ENCODE results near the gene TEX35.
"Not testable (repeated sequence)": the region's sequence is repeated elsewhere in the genome, so short reads cannot be mapped to it uniquely, and the experiment has no call there.

TEX35 gene

DNA sequence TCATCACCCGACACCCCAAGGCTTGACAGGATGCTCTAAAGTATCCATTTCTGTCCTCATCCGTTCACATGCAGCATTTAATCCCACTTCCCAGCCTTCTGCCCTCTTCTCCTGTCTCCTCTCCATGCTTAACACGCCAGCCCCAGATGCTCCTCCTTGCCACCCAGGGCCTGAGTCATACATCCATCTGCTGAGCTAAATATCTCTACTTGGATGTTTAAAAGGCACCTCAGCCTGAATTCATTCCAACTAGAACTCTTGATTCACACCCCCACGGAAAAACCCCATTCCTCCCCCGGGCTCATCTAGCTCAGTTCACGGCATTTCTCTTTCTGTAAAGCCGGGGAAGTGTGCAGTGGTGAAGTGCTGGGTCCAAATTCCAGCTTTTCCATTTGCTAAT lies 27.7 kb downstream of the TEX35 start:
- no peak for FAIRE-seq
- peak; percentile 55 for DNase-seq (ENCODE audit: low spot score)

DNA sequence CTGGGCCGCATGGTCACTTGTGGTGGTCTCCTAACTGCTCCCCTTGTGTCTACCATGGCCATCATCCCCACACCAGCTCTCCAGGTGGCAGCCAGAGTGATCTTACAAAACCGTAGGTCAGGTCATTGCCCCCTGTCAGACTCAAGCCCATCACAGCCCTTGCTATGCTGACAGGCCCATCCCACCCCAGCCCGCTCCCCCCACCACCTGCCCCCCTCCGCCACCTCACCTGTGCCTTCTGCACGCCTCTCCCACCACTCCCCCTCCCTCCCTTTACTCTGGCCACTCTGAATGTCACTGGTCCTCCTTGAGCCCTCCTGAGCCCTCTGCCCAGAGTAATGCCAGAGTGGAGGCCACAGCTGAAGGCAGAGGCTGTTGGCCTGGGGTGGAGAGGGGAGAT lies 28.5 kb downstream of the TEX35 start:
- DNase-seq (ENCODE audit: low spot score) (no peak), FAIRE-seq (peak; percentile 23)

DNA sequence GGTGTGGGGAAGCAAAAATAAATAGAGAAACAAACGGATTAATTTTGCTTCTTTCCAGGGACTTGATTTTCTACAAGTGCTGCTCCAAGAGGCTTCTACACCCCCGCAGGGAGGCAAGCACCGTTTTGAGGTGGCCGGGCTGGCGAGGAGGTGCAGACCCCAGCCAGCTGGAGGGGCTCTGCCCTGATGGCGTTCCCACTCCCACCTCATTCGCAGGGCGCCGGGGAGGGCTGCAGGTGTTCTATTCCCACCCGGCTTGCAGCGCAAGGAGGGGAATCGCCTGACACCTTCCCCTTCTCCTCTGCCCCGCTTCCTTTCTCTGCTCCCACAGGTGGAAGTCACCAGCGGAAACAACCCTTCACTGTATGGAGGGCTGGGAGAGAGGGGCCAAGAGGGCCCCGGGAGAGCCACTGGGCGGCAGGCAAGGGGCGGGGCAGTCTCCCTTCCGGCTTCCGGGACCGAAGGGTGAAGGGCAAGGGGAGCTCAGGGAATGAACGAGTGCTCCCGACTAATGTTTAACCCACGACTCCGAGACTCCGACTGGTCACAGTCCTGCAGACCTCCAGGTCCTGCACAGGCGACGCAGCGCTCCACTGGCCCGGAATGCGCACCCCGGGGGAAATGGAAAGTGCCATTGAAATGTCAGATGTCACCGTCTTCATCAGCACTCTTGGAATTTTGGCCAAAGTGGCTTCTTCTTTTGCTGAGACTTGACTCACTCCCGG lies 29.1 kb downstream of the TEX35 start:
- FAIRE-seq (no peak), DNase-seq (ENCODE audit: low spot score) (peak; percentile 47)

DNA sequence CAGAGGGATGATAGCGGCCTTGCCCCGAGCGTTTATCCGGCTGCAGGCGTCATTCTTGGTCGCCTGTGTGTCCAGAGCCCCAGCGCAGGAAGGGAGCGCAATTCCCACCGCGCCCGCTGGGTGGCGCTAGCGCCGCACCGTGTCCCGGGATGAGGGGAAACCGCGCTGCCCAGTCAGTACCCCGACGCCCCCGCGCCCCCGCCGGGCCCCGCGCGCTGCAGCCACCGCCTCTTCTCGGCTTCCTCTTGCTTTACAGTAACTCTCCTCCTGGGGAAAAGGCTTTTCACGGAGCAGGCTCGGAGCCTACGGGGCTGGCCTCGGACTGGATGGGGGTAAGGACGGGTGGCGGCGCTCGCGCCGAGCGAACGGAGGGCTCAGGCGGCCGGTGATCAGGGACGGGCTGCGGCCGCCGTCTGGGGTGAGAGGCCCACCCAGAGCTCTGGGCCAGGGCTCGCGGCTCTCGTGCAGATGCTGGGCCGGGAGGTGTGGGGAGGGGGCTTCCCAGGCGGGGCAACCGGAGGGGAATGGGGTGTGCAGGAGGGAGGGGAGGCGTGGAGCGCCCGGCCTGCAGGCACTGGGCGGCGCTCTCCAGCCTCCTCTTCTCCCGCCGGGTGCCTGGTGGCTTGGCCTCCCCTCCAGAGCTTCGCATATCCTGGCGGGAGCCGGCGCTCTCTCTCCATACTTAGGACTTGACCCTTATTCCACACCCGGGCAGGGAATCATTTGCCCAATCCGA lies 29.8 kb downstream of the TEX35 start:
- peak; percentile 27 for FAIRE-seq
- DNase-seq (ENCODE audit: low spot score) = peak; percentile 87

DNA sequence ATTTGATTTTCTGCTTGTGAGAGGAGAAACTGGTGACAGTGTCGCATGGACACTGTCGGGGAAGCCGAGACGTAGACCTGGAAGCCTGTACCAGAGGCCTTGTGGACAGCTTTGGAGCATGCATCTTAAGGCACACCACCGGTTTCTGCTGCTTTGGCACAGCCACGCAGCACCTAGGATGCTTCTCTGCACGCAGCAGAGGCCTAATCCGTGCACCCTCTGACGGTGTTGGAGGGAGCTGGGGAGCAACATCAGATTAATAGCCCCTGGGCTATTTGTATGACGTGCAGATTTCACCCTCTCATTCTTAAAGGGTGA lies 30.3 kb downstream of the TEX35 start:
- DNase-seq (ENCODE audit: low spot score) = peak; percentile 58
- no peak for FAIRE-seq

DNA sequence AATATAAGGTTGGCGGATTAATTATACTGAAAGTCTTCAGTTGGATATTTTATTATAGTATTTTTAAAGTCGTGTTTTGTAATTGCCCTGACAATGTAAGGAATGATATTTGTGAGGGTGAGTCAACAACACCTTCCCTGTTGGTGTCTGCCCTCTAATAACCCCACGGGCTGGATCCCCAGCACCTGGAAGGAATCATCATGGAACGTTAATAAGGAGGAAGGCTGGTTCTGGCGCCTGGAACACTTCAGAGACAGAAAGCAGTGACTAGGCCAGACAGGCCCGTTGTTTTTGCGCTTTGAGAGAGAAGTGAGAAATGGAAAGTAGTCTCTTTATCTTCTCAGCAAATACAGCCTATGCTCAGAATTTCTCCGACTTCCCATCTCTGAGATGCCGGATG lies 31.6 kb downstream of the TEX35 start:
- DNase-seq (ENCODE audit: low spot score) = no peak
- no peak for FAIRE-seq

DNA sequence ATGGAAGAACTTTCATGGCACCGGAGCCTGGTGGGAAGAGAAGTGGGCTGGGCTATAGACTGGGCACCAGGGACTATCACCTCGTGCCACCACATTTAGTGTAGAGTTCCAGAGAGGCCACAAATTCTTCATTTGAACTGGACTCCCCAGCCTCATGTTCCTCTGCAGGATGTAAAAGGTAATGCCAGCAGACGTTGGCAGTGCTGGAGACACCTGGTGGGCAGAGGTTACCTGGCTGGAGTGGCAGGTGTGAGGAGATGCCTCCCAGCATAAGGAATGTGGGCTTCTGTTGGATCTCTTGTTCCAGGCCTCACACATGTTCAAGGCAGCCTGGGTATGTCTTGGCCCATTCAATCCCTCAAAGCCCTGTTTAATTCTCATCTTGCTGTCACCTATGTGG lies 35.2 kb downstream of the TEX35 start:
- DNase-seq (ENCODE audit: low spot score) (no peak), FAIRE-seq (no peak)

DNA sequence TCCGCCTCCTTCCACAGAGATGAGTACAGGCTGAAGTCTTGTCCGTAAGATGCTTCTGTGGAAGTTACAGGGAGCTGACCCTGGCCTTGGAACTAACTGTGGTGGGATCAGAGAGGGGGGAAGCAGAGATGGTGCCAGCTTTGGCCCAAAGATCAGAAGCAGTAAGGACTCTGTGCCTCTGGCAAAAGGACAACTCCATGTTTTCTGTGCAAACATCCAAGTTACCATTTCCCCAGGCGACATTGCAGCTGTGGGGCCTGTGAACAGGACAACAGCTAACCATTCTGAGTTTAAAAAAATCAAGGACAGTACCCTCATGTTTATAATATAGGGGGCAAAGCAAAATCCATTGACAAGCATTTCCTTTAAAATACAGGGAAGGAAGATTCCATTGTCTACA lies 38.4 kb downstream of the TEX35 start:
- DNase-seq (ENCODE audit: low spot score) = no peak
- no peak for FAIRE-seq

DNA sequence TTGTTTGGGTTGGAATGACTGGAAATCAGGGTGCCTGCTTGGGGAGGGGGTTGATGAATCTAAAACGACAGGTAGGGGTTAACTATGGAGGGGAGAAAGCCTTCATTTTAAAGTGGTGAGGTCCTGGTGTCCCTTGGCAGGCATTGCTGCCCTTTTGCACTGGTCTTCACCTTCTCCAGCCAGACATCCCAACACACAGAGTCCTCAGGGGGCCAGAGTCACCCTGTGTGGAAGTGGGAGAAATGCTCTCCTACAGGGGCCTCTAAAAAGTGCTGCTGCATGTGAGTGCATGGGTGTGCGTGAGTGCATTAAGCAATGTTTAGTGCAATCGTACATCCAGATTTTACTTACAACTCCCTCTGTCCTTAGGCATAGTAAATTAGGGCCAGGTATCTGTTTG lies 39.0 kb downstream of the TEX35 start:
- DNase-seq (ENCODE audit: low spot score) (no peak), FAIRE-seq (no peak)

DNA sequence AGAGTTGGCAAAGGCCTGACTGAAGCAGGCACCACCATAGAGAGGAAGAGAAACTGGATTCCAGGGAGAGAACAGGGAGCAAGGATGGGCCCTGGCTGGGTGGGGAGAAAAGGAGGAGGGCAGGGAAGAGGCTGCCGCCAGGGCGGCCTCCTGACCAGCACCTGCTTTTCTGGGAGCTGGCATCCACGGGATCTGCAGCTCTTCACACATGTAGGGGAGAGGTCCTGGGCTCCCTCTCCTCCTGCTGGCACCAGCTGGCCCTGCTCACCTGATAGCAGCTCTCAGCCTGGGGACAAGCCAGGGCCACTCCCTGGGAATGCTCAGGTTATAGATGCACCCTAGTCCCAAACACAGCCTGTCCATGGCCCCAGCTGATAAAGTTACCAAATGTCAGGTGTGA lies 39.9 kb downstream of the TEX35 start:
- no peak for FAIRE-seq
- no peak for DNase-seq (ENCODE audit: low spot score)

DNA sequence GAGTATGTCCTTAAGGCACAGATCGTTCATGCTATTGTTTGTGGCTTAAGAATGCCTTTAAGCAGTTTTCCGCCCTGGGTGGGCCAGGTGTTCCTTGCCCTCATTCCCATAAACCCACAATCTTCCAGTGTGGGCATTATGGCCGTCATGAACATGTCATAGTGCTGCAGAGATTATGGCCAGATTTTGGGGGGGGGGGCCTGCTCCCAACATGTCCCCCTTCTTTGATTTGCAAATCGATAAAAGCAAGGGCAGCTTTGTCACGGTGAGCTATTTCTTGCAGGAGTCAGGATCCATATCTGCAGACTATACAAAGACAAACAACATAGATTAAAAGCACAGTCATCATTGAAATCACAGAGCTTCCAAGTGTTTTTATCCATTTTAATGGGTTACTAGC lies 41.4 kb downstream of the TEX35 start:
- DNase-seq (ENCODE audit: low spot score); FAIRE-seq: not testable (repeated sequence)

DNA sequence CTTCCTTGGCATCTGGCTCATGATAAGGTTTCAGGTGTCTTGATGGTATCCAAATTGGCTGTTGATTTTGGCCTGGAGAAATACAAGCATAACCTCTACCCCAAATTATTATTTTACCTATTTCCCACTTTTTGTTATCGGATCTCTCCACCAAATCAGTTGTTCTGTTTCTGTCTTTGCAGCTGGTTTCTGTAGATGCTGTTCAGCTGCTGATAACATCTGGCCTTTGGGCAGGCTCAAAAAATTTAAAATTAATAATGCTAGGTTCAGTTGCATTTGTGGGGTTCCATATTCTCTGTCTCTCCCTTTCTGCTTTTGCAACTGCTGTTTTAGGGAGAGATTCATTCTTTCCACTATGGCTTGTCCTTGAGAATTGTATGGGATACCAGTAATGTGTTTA lies 42.7 kb downstream of the TEX35 start:
- FAIRE-seq; DNase-seq (ENCODE audit: low spot score): not testable (repeated sequence)

DNA sequence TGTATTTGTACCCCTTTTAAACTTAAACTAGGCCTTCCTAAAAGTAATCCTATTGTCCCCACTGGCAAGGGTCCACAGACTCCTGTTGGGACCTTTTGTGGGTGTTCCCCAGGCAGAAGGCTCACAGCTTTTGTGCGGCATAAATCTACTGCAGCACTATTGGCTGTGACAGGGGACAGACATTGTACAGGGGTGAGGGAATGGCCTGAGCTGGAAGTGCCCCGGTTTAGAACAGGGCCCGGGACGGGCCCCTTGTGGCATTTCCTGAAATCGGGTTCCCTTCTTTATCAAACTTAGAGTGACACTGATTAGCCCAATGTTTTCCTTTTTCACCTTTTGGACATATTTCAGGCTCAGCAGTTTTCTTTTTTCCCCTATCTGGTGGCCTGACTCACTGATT lies 45.9 kb downstream of the TEX35 start:
- not testable (repeated sequence) for DNase-seq (ENCODE audit: low spot score); FAIRE-seq

DNA sequence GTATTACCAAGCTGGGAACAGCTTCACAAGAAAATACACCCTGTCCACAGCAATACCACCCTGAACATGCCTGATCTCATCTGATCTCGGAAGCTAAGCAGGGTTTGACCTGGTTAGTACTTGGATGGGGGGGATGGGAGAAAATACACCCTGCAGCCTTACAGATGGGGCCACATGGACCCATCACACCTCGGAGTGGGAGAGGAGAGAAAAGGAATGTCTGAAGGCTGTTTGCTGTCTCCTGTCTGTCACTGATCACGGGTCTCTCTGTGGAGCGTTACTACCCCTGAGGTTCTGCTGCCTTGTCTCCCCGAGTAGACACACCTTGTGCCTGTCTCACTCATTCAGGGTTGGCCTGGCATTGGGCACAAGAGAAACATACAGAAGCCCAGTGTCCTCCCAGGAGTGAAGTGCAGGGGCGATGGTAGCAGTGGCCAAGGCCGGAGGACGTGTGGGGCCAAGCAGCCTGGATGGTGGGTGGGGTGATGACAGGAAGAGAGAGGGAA lies 48.0 kb downstream of the TEX35 start:
- FAIRE-seq = no peak
- no peak for DNase-seq (ENCODE audit: low spot score)

DNA sequence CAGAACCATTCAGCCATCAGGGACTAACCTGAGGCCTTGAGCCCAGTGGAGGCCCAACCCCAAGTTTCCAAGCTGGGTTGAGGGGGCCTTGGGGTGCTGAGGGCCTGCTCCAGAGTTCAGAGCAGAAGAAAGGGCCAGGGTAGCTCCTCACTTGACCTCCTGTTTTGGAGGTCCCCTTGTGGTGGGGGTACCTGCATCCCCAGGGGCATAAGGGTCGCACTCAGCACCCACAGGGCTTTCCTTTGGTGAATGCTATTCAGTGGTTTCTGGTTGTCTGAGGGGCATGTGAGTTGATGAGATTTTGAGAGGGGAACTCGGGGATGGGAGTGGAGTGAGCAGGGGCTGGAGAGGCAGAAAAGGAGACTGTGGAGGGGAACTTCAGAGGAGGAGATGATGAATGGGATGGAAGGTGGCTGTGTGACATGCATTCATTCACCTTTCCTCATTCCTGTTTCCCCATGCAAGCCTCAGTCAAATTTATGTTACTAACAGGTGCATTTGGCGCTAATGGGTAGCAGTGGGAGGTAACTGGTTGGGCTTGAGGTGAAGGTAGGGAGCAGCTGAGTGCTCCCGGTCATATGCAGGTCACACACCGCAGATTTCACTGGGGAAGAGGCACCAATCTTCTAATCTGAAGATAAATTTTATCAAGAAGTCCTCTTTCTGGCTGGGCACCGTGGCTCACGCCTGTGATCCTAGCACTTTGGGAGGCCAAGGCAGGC lies 50.4 kb downstream of the TEX35 start:
- no peak for FAIRE-seq
- no peak for DNase-seq (ENCODE audit: low spot score)

DNA sequence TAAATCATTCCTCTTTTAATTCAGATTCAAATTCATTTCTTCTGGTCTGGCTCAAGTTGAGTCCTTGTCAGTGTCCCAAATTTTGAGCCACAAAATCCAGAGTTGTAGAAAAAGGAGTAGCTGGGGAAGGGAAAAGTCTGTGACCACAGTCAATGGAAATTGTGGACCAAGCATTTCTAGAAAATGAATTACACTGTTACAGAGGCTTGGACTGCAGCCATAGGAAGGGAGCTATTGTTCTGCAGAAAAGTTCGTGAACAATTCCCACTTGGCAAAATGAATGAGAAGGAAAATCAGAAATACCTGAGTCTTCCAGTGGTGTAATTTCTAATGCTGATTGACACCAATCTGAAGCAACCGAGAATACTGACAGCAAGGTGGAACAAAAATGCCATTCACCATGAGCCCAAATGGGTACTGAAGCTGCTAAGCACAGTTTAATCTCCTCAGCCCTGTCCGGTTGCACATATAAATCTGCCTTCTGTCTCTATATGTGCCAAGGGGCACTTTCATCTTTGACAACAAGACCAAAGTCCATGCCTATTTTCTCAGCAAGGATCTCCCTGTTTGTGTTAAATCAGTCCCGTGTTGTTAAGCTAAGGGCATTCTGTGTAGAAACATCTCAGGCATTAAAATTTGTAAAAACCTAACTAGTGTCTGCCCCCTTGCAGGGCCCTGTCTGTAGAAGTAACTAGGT lies 51.3 kb downstream of the TEX35 start:
- DNase-seq (ENCODE audit: low spot score) = no peak
- FAIRE-seq = no peak

DNA sequence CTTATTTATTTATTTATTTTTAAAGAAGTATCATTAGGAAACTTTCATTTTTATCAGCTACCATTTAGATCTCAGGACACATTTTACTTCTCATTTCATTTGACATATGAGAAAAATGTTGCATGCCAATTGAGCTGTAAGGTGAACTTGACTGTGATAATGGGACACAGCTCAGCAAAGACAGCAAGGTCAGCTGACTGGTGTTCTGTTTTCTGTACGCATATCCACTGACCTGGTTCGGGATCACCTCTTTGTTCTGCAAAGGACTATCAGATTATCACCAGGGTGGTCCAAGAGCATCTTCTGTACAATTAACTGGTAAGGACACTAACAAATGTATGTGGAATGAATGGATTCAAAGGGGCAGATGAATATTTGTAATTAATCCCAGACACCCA lies 51.9 kb downstream of the TEX35 start:
- no peak for DNase-seq (ENCODE audit: low spot score)
- FAIRE-seq = no peak

DNA sequence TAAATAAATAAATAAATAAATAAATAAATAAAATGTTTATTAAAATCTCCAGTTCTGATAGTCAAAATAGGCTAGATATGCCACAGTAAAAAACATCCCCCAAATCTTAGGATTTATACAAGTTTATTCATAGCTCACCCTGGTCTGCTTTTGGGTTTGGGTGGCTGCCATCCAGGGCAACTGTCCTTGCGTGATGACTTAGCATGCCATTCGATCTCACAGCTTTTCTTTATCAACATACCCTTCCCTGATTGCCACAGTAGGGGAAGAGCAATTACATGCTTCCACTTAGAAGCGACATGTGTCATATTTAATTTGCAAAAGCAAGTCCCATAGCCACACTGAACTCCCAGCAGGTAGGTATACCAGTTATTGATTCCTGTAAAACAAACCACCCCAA lies 52.7 kb downstream of the TEX35 start:
- FAIRE-seq (no peak), DNase-seq (ENCODE audit: low spot score) (no peak)

DNA sequence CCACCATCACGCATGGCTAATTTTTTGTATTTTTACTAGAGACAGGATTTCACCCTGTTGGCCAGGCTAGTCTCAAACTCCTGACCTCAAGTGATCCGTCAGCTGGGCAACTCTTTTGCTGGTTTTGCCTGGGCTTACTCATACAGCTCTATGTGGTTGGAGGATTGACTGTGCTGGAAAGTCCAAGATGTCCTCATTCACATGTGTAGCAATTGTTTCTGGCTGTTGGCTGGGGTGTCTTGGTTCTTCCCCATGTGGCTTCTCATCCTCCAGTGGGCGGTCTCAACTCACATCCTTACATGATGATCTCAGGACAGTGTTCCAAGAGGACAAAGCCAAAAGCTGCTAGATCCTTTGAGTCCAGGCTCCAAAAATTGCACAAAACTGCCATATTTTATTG lies 53.3 kb downstream of the TEX35 start:
- no peak for DNase-seq (ENCODE audit: low spot score)
- no peak for FAIRE-seq

DNA sequence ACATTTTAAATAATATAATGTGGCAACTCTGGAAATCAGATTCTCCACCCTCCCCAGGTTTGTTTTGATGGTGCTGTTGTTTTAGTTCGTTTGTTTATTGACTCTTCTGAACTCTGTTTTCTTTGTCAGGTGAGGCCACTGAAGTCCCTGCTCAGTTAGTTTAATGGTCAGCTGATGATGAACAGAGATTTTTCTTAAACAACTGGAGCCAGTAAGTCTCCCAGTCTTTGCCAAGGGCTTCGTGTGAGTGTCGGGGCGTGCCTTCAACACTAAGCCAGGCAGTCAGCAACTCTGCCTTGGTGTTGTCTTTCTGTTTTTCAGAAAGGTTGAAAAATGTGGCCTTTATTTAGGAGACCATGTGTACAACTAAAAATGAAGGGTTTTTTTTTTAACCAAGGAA lies 58.9 kb downstream of the TEX35 start:
- no peak for FAIRE-seq

More for the DNA sequence above, 58.9 kb downstream of the TEX35 start:
- DNase-seq (ENCODE audit: low spot score) = no peak

Measured in urothelium cell line (cell line).